ENCODE measurements around the gene CD82.

Gene CD82

GRCh38 chr11:44561964-44562734 is 3.3 kb upstream of the CD82 start:
- no peak for DNase-seq

- DNase-seq, result no peak
Observed at GRCh38 chr11:44562845-44563460, 2.5 kb upstream of the CD82 start.

GRCh38 chr11:44563711-44564110 is 1.8 kb upstream of the CD82 start:
- DNase-seq, result no peak

GRCh38 chr11:44564166-44564565 is 1.3 kb upstream of the CD82 start:
- DNase-seq, result no peak

- no peak for DNase-seq
Observed at GRCh38 chr11:44564670-44565210, 723 bp upstream of the CD82 start.

GRCh38 chr11:44565953-44566949 is 788 bp downstream of the CD82 start:
- no peak for DNase-seq

- peak; percentile 39 for DNase-seq
Observed at GRCh38 chr11:44566952-44567875, 1.8 kb downstream of the CD82 start.

GRCh38 chr11:44567876-44568256 is 2.4 kb downstream of the CD82 start:
- DNase-seq, result no peak

GRCh38 chr11:44568331-44568657 is 2.8 kb downstream of the CD82 start:
- no peak for DNase-seq

- peak; percentile 87 for DNase-seq
Observed at GRCh38 chr11:44568658-44569473, 3.4 kb downstream of the CD82 start.

- DNase-seq, result no peak
Observed at GRCh38 chr11:44570411-44571155, 5.1 kb downstream of the CD82 start.

- DNase-seq, result no peak
Observed at GRCh38 chr11:44571871-44572270, 6.4 kb downstream of the CD82 start.

GRCh38 chr11:44572436-44572835 is 7.0 kb downstream of the CD82 start:
- DNase-seq, result no peak

GRCh38 chr11:44572884-44573283 is 7.4 kb downstream of the CD82 start:
- DNase-seq, result no peak

- no peak for DNase-seq
Observed at GRCh38 chr11:44573333-44573732, 7.9 kb downstream of the CD82 start.

GRCh38 chr11:44574610-44575287 is 9.3 kb downstream of the CD82 start:
- DNase-seq, result no peak

- DNase-seq, result peak; percentile 61
Observed at GRCh38 chr11:44575288-44575672, 9.8 kb downstream of the CD82 start.

- DNase-seq, result no peak
Observed at GRCh38 chr11:44575962-44576361, 10.5 kb downstream of the CD82 start.

GRCh38 chr11:44576656-44577055 is 11.2 kb downstream of the CD82 start:
- no peak for DNase-seq

All from activated naive CD4-positive, alpha-beta T cell treated with anti-CD3 and anti-CD28 coated beads, Interleukin-2, amount 50 U/mL, for 16 hours (primary cell).